ENCODE data around the gene DEDD2.

DEDD2 gene

GRCh38 chr19:42220751-42221097, 3.2 kb upstream of the DEDD2 start:
- Histone ChIP-seq H3K4me3 (ENCODE audit: low read length, poor library complexity, severe bottlenecking) (peak overlapping the region; percentile 92), H3K9me2 (replicated peaks; ENCODE audit: low read depth, low read length) (no peaks in the 10 kb centered on the region), H3K4me2 (ENCODE audit: low read depth, low read length, poor library complexity, severe bottlenecking) (peak overlapping the region; percentile 100), H3K4me1 (ENCODE audit: insufficient read depth, low read length, poor library complexity, severe bottlenecking) (peaks cover 27% of the 10 kb centered on the region), H3K9me3 (ENCODE audit: insufficient read depth, low read depth, low read length) (no peaks in the 10 kb centered on the region), H3K79me2 (ENCODE audit: insufficient read depth, low read length) (peaks cover 53% of the 10 kb centered on the region), H3K9ac (ENCODE audit: low read depth, low read length, poor library complexity, severe bottlenecking) (peak overlapping the region; percentile 94), H3K36me3 (ENCODE audit: insufficient read depth, low read length) (peaks cover 14% of the 10 kb centered on the region; the same call in 1 of the 2 replicates), H2AFZ (ENCODE audit: low read length) (peak overlapping the region; percentile 70; the same call in 1 of the 2 replicates), H3K27me3 (ENCODE audit: insufficient read depth, low read length, poor library complexity, severe bottlenecking) (no peaks in the 10 kb centered on the region), H4K20me1 (ENCODE audit: insufficient read depth, low read length, poor library complexity, severe bottlenecking) (peaks cover 31% of the 10 kb centered on the region), H3F3A (ENCODE audit: low read depth) (no peaks in the 10 kb centered on the region)
- TF ChIP-seq CTCF (conservative IDR thresholded peaks at IDR 0.05; ENCODE audit: low read length) = no peak
- TF ChIP-seq EZH2phosphoT487 (IDR thresholded peaks at IDR 0.05; ENCODE audit: borderline replicate concordance) = no peak

GRCh38 chr19:42219812-42220750, 2.6 kb upstream of the DEDD2 start, which contains the start of gene ZNF526:
Gene ZNF526 (plus strand): TSS chr19:42220312. CDS start chr19:42224404, 4,092 bp downstream.
- H3K9me3 ChIP-seq (ENCODE audit: insufficient read depth, low read depth, low read length) = no peaks in the 10 kb centered on the region
- H3K79me2 ChIP-seq (ENCODE audit: insufficient read depth, low read length) = peaks cover 60% of the 10 kb centered on the region
- peaks cover 32% of the 10 kb centered on the region for H3K4me1 ChIP-seq (ENCODE audit: insufficient read depth, low read length, poor library complexity, severe bottlenecking)
- peaks cover 36% of the 10 kb centered on the region for H4K20me1 ChIP-seq (ENCODE audit: insufficient read depth, low read length, poor library complexity, severe bottlenecking)
- peak within 1 kb of the TSS; percentile 94 for H3K9ac ChIP-seq (ENCODE audit: low read depth, low read length, poor library complexity, severe bottlenecking)
- no peaks in the 10 kb centered on the region for H3K27me3 ChIP-seq (ENCODE audit: insufficient read depth, low read length, poor library complexity, severe bottlenecking)
- peak within 1 kb of the TSS; percentile 92 for H3K4me3 ChIP-seq (ENCODE audit: low read length, poor library complexity, severe bottlenecking)
- H3K36me3 ChIP-seq (ENCODE audit: insufficient read depth, low read length) = peaks cover 10% of the 10 kb centered on the region; the same call in 1 of the 2 replicates
- TF ChIP-seq CTCF (conservative IDR thresholded peaks at IDR 0.05; ENCODE audit: low read length) (peak; percentile 29), EZH2phosphoT487 (IDR thresholded peaks at IDR 0.05; ENCODE audit: borderline replicate concordance) (no peak)
- no peaks in the 10 kb centered on the region for H3F3A ChIP-seq (ENCODE audit: low read depth)
- peak within 1 kb of the TSS; percentile 100 for H3K4me2 ChIP-seq (ENCODE audit: low read depth, low read length, poor library complexity, severe bottlenecking)
- H3K9me2 ChIP-seq (replicated peaks; ENCODE audit: low read depth, low read length) = no peaks in the 10 kb centered on the region
- peak within 1 kb of the TSS; percentile 70 for H2AFZ ChIP-seq (ENCODE audit: low read length)

- H3K36me3 ChIP-seq (ENCODE audit: insufficient read depth, low read length) = peaks cover 5% of the 10 kb centered on the region; the same call in 1 of the 2 replicates
- no peaks in the 10 kb centered on the region for H3K27me3 ChIP-seq (ENCODE audit: insufficient read depth, low read length, poor library complexity, severe bottlenecking)
- H3K9ac ChIP-seq (ENCODE audit: low read depth, low read length, poor library complexity, severe bottlenecking) = peak overlapping the region; percentile 88
- no peaks in the 10 kb centered on the region for H3F3A ChIP-seq (ENCODE audit: low read depth)
- H3K4me2 ChIP-seq (ENCODE audit: low read depth, low read length, poor library complexity, severe bottlenecking) = peak overlapping the region; percentile 95
- H3K79me2 ChIP-seq (ENCODE audit: insufficient read depth, low read length) = peaks cover 79% of the 10 kb centered on the region
- H3K9me3 ChIP-seq (ENCODE audit: insufficient read depth, low read depth, low read length) = no peaks in the 10 kb centered on the region
- H4K20me1 ChIP-seq (ENCODE audit: insufficient read depth, low read length, poor library complexity, severe bottlenecking) = peaks cover 40% of the 10 kb centered on the region
- peaks cover 50% of the 10 kb centered on the region for H3K4me1 ChIP-seq (ENCODE audit: insufficient read depth, low read length, poor library complexity, severe bottlenecking)
- H3K4me3 ChIP-seq (ENCODE audit: low read length, poor library complexity, severe bottlenecking) = peak overlapping the region; percentile 96
- H2AFZ ChIP-seq (ENCODE audit: low read length) = peak overlapping the region; percentile 78
- TF ChIP-seq CTCF (conservative IDR thresholded peaks at IDR 0.05; ENCODE audit: low read length) = no peak
- TF ChIP-seq EZH2phosphoT487 (IDR thresholded peaks at IDR 0.05; ENCODE audit: borderline replicate concordance) = no peak
- no peaks in the 10 kb centered on the region for H3K9me2 ChIP-seq (replicated peaks; ENCODE audit: low read depth, low read length)
Observed at GRCh38 chr19:42216653-42217519, 591 bp downstream of the DEDD2 start.

All from Loucy (cell line).